ENCODE results near the gene NGEF.

- TF ChIP-seq FOXK2 (IDR thresholded peaks at IDR 0.05) (no peak), ZNF274 (IDR thresholded peaks at IDR 0.05; ENCODE audit: insufficient read depth, insufficient read length) (no peak)
Measured at GRCh38 chr2:232999354-232999753, 13.7 kb downstream of the NGEF start.
